GM21737 (cell line): ENCODE results near the gene NFKBIA.
"Not testable (repeated sequence)": the region's sequence is repeated elsewhere in the genome, so short reads cannot be mapped to it uniquely, and the experiment has no call there.

ENCODE experiments used
- ATAC-seq: cut with Tn5 transposase; IDR thresholded peaks from one replicate; pipeline ENCODE4 v1.9.1; 2021; ENCODE audit warnings: mild to moderate bottlenecking, moderate library complexity; ENCODE audit not compliant: unreplicated experiment

Gene NFKBIA

DNA sequence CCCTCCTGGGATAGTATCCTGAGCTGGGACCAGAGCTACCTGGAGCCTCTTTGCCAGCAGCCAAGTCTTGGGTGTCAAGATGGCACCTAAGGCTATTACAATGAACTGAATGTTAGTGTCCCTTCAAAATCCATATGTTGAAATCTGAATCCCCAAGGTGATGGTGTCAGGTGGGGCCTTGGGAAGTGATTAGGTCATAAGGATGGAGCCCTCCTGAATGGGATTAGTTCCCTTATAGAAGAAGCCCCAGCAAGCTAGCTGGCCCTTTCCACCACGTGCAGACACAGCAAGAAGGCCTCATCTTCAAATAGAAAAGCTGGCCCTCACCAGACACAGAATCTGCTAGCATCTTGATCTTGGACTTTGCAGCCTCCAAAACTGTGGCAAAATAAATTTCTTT is 12.4 kb downstream of the NFKBIA start:
- no peak for ATAC-seq

DNA sequence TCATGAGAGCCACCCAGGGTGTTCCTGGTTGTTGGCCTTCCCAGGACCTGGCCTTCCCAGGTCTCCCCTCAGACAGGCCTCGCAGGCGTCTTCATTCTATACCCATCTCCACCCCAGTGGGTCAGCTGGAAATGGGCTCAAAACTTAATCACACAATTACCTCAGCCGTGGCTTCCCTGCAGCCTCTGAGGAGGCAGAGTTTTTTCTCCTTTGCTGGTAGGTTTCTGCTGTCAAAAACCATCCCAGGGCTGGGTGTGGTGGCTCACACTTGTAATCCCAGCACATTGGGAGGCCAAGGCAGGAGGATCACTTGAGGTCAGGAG is 13.2 kb downstream of the NFKBIA start:
- ATAC-seq: no peak

GRCh38 chr14:35390577-35391387 is 13.8 kb downstream of the NFKBIA start:
- no peak for ATAC-seq

DNA sequence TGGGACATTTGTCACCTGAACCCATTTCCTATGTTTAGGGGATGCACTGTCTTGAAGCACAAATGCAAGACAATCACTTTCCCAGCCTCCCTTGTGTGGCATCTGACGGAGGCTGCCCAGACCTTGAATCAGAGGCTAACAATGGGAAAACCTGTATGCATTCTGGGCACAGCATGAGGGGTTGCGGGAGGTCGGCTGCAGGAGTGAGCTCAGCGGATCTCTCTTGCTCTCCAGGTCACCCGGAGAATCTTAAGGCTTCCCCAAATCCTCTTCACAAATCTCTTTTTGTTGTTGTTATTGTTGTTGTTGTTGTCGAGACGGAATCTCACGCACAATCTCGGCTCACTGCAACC is 15.3 kb downstream of the NFKBIA start:
- no peak for ATAC-seq

- no peak for ATAC-seq
These were observed 15.8 kb downstream of the NFKBIA start for GRCh38 chr14:35388656-35389314.

DNA sequence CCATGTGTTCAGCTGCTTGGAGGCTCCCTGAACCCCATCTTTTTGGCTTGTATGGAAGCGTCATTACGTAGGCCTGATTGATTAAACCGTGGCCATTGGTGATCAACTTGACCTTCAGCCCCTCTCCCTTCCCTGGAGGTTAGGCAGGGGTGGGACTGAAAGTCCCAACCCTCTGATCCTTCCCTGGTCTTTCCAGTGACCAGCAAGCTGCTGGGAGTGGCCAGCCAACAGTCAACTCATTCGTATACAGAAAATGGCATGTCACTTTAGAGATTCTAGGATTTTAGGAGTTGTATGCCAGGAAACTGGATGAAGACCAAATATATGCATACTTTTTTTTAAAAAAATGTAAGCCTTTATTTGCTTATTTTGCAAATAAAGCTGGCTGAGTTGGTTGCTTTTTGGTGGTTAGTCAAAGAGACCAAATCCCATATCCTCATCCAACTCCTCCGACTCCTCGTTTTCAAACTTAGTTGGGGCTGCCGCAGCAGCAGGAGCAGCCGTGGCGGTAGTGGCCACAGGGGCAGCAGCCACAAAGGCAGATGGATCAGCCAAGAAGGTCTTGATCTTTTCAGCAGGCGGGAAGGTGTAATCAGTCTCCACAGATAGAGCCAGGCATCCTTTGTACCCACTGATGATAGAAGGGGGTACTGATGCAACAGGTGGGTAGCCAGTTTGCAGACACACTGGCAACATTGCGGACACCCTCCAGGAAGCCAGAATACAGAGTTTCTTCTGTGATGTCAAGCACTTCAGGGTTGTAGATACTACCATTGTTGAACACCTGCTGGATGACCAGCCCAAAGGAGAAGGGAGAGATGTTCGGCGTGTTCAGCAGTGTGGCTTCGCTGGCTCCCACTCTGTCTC is 16.6 kb downstream of the NFKBIA start:
- no peak for ATAC-seq

GRCh38 chr14:35387219-35387618 is 17.3 kb downstream of the NFKBIA start:
- no peak for ATAC-seq

GRCh38 chr14:35386673-35387125 is 17.9 kb downstream of the NFKBIA start:
- ATAC-seq: no peak

DNA sequence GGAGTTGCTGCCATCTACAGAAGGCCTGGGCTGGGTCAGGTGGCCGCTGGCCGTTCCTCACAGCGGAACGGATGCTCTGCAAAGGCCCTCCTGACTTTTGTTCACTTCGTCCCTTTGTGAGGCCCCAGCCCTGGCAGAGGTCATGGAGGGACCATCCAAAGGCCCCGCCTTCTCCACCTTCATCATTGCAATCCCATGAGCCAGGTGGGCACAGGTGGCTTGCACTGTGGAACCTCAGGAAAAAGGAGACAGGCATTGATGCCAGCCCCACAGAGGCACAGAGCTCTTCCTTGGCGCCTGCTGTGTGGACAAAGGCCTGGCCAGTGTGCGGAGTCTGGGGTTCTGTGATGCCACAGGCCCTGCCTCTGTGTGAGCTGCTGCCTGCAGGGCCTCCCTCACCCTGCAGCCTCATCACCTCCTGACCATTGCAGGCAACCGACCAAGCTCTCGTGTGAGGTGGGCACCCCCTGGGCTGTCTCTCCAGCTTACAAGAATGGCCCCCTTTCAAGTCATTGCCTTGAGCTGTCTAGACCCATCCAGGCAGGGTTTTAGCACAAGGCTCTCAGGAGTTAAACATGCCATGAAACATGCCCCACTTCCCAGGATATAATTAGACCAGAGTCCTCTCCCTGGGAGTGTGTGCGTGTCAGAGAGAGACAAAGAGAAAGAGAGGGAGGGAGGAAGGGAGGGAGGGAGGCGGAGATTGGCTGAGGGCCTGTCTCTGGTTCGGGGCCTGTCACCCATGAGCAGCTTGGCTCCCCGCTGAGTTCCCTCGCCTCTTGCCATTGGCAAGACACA is 19.3 kb downstream of the NFKBIA start:
- no peak for ATAC-seq

- ATAC-seq: no peak
These were observed 20.0 kb downstream of the NFKBIA start for GRCh38 chr14:35384455-35385041.

GRCh38 chr14:35383569-35384454 is 20.7 kb downstream of the NFKBIA start:
- no peak for ATAC-seq

- ATAC-seq: no peak
These were observed 23.8 kb downstream of the NFKBIA start for GRCh38 chr14:35380794-35381193.

GRCh38 chr14:35379234-35379933 is 25.2 kb downstream of the NFKBIA start:
- not testable (repeated sequence) for ATAC-seq

DNA sequence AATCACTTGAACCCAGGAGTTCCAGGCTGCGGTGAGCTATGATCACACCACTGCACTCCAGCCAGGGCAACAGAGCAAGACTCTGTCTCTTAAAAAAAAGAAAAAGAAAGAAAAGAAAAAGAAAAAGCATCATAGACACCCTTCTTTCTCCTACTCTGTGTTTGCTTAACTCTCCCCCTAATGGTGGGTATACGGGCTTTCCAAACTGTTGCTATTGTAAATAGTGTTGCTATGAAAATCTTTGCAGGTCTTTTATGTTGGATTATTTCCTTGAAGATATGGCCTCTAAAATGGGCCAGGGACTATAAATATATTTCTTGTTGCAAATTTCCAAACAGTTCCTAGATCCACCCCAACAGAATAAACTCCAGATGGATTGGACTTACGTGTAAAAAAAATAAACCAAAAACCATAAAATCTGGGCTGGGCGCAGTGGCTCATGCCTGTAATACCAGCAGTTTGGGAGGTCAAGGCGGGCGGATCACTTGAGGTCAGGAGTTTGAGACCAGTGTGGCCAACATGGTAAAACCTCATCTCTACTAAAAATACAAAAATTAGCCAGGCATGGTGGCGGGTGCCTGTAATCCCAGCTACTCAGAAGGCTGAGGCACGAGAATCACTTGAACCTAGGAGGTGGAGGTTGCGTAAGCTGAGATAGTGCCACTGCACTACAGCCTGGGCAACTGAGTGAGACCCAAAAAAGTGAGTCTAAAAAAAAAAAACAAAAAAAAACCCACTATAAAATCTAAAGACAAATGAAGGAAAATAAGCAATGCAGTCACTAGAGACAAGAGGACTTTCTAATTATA is 25.9 kb downstream of the NFKBIA start:
- no peak for ATAC-seq

GRCh38 chr14:35375558-35376025 is 29.0 kb downstream of the NFKBIA start:
- ATAC-seq: no peak

- ATAC-seq: no peak
These were observed 30.3 kb downstream of the NFKBIA start for GRCh38 chr14:35374263-35374712.

- ATAC-seq: not testable (repeated sequence)
These were observed 31.3 kb downstream of the NFKBIA start for GRCh38 chr14:35373208-35373607.

DNA sequence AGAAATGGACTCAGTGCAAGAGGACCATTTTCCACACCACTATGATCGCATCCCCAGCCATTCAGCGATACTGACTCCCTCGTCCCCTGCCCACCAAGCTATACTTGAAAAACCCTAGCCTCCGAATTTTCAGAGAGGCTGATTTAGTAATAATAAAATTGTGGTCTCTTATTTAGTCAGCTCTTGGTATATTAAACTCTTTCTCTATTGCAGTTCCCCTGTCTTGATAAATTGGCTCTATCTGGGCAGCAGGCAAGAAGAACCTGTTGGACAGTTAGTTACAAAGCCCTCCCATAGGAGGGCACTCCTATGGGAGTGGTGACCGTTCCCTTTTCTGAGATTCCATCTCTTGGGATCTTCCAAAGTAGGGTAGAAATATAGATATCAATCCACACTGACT is 33.6 kb downstream of the NFKBIA start:
- no peak for ATAC-seq
